ENCODE data around the gene PLK3. TPM values are rescaled to one million over a fixed set of nuclear protein-coding genes. Genes with fewer than 3 reads are reported as not detected.

PLK3 gene
- total and polyA plus RNA-seq, 10 of the 15 experiments (the other 5 are each of a cell fraction or from before 2014, with no cell fraction given), result 1.5 to 23.2 (median 12.1) TPM

DNA sequence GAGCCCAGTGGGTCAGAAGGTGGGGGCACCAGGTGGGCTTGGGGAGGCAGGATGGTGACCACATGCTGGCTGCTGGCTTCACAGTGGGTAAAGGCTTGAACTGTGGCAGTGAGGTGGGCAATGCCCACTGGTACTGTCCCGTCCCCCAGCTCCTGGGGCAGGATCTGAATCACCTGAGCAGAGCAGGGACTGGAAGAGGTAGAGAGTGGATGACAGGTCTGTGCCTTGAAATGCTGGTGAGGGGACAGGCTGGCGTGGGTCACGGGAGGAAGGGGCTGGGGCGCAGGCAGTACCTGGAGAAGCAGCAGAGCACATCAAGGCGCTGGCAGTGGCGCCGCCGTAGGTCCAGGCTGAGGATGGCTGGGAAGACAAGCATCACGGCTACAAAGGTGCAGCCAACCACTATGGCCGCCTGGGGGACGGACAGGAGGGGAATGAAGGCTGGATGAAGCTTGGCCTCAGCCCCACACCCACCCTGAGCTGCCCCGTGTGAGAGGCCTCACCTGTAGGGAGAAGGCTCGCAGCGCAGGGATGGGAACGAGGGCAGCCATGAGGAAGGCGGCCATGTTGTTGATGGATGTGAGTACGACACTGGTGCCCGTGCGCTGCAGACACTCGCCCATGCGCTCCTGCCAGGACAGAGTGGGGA, 27.9 kb downstream of the PLK3 start:
- no peak for FAIRE-seq
- Histone ChIP-seq H3K4me1 (ENCODE audit: control insufficient read depth, insufficient read depth, low read length) (no peaks in the 10 kb centered on the region), H3K27ac (ENCODE audit: control insufficient read depth, insufficient read depth) (no peak overlapping the region), H3K79me2 (ENCODE audit: control insufficient read depth, insufficient read depth, low read length) (no peaks in the 10 kb centered on the region), H4K20me1 (ENCODE audit: control insufficient read depth, insufficient read depth) (no peaks in the 10 kb centered on the region), H3K36me3 (ENCODE audit: control insufficient read depth in 2 of 2, insufficient read depth in 2 of 2, low read length in 1 of 2) (no peaks in the 10 kb centered on the region), H3K4me3 (no peak overlapping the region), H3K9ac (ENCODE audit: control insufficient read depth, insufficient read depth, low read length) (no peak overlapping the region), H2AFZ (ENCODE audit: control insufficient read depth, low read depth, low read length) (no peak overlapping the region), H3K9me3 (replicated peaks; ENCODE audit: control insufficient read depth, insufficient read depth, low read length) (no peaks in the 10 kb centered on the region), H3K4me2 (ENCODE audit: control insufficient read depth, insufficient read depth) (no peak overlapping the region), H3K27me3 (replicated peaks in 1 of 2; ENCODE audit: control insufficient read depth in 2 of 2, insufficient read depth in 2 of 2, low read length in 1 of 2) (no peaks in the 10 kb centered on the region; a peak in 1 of 4 replicates)
- no peak for DNase-seq (ENCODE audit: low read depth, low spot score)
- ChIA-PET RAD21 (ENCODE audit: unreplicated experiment) (no interaction called here), POLR2A (interaction anchor here (1.3 kb wide), 1 partner anchor 18 kb away, joined by 3 read pairs; no protein-coding TSS in a partner anchor), CTCF (interaction anchor here (2.3 to 2.9 kb wide), 2 partner anchors 8 to 183 kb away, joined by 6 to 14 read pairs; partner anchors contain the start of gene HECTD3), SMC1A (ENCODE audit: uncharacterized antibody, unreplicated experiment) (interaction anchor here (1.0 kb wide), 1 partner anchor 121 kb away, joined by 3 read pairs; no protein-coding TSS in a partner anchor)
- no TSS peak for BruUV-seq (replicated peaks)
- ATAC-seq, result no peak
- in situ Hi-C loops (cut with MboI) (no loop called here), intact Hi-C loops (cut with micrococcal nuclease; ENCODE audit: unreplicated experiment) (no loop called here)
- 73% methylated on average over 21 of the region's 21 CpGs for WGBS (ENCODE audit: insufficient coverage, insufficient replicate concordance, low lambda C conversion rate, missing lambda C conversion rate)
- no peak for TF ChIP-seq IRF4 (IDR thresholded peaks at IDR 0.05; ENCODE audit: low read depth, low read length)

DNA sequence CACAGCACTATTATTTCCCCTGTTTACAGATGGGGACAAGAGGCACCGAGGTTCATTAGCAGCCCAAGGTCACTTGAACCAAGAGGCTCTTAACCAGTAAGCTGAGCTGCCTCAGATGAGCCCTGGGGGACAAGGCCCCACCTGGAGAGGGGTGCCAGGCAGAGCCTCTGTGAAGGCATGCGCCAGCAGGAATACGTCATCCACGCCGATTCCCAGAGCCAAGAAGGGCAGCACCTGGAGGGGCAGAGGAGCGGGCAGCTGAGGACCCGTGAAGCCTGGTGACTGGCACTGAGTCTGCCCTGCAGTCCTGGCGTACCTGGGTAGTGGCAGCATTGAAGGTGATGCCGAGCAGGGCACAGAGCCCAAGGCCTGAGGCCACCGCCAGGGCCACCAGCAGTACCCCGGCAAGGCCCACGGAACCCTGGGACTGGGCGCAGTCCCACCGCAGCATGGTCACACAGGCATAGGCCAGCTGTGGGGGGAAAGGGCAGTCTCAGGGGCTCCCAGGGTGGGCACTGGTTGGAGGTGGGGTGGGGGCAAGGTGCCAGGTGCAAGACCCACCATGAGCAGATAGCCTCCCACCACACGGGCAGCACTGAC, 28.8 kb downstream of the PLK3 start:
- ATAC-seq, result no peak
- Histone ChIP-seq H3K79me2 (ENCODE audit: control insufficient read depth, insufficient read depth, low read length) (no peaks in the 10 kb centered on the region), H3K27ac (ENCODE audit: control insufficient read depth, insufficient read depth) (no peak overlapping the region), H3K9me3 (replicated peaks; ENCODE audit: control insufficient read depth, insufficient read depth, low read length) (no peaks in the 10 kb centered on the region), H3K36me3 (ENCODE audit: control insufficient read depth in 2 of 2, insufficient read depth in 2 of 2, low read length in 1 of 2) (no peaks in the 10 kb centered on the region), H3K4me1 (ENCODE audit: control insufficient read depth, insufficient read depth, low read length) (no peaks in the 10 kb centered on the region), H3K9ac (ENCODE audit: control insufficient read depth, insufficient read depth, low read length) (no peak overlapping the region), H3K4me2 (ENCODE audit: control insufficient read depth, insufficient read depth) (no peak overlapping the region), H3K4me3 (no peak overlapping the region), H4K20me1 (ENCODE audit: control insufficient read depth, insufficient read depth) (no peaks in the 10 kb centered on the region), H3K27me3 (replicated peaks in 1 of 2; ENCODE audit: control insufficient read depth in 2 of 2, insufficient read depth in 2 of 2, low read length in 1 of 2) (no peaks in the 10 kb centered on the region; a peak in 1 of 4 replicates), H2AFZ (ENCODE audit: control insufficient read depth, low read depth, low read length) (no peak overlapping the region)
- ChIA-PET POLR2A (interaction anchor here (1.3 kb wide), 1 partner anchor 19 kb away, joined by 3 read pairs; no protein-coding TSS in a partner anchor), CTCF (interaction anchor here (1.0 to 1.9 kb wide), 3 partner anchors 9 to 100 kb away, joined by 3 to 5 read pairs (median 5); no protein-coding TSS in a partner anchor), RAD21 (ENCODE audit: unreplicated experiment) (no interaction called here), SMC1A (ENCODE audit: uncharacterized antibody, unreplicated experiment) (interaction anchor here (1.7 kb wide), 1 partner anchor 29 kb away, joined by 6 read pairs; the partner anchor contains the start of gene PLK3)
- 82% methylated on average over 15 of the region's 15 CpGs for WGBS (ENCODE audit: insufficient coverage, insufficient replicate concordance, low lambda C conversion rate, missing lambda C conversion rate)
- DNase-seq (ENCODE audit: low read depth, low spot score), result no peak
- in situ Hi-C loops (cut with MboI), result no loop called here
- no peak for FAIRE-seq
- intact Hi-C loops (cut with micrococcal nuclease; ENCODE audit: unreplicated experiment), result no loop called here
- no TSS peak for BruUV-seq (replicated peaks)
- TF ChIP-seq KLF5 (IDR thresholded peaks at IDR 0.05; ENCODE audit: partially characterized antibody), result no peak
- no peak for TF ChIP-seq EGR1 (IDR thresholded peaks at IDR 0.05; ENCODE audit: borderline replicate concordance in 1 of 2, low read depth in 2 of 2, low read length in 2 of 2)
- TF ChIP-seq, protein P1, sequence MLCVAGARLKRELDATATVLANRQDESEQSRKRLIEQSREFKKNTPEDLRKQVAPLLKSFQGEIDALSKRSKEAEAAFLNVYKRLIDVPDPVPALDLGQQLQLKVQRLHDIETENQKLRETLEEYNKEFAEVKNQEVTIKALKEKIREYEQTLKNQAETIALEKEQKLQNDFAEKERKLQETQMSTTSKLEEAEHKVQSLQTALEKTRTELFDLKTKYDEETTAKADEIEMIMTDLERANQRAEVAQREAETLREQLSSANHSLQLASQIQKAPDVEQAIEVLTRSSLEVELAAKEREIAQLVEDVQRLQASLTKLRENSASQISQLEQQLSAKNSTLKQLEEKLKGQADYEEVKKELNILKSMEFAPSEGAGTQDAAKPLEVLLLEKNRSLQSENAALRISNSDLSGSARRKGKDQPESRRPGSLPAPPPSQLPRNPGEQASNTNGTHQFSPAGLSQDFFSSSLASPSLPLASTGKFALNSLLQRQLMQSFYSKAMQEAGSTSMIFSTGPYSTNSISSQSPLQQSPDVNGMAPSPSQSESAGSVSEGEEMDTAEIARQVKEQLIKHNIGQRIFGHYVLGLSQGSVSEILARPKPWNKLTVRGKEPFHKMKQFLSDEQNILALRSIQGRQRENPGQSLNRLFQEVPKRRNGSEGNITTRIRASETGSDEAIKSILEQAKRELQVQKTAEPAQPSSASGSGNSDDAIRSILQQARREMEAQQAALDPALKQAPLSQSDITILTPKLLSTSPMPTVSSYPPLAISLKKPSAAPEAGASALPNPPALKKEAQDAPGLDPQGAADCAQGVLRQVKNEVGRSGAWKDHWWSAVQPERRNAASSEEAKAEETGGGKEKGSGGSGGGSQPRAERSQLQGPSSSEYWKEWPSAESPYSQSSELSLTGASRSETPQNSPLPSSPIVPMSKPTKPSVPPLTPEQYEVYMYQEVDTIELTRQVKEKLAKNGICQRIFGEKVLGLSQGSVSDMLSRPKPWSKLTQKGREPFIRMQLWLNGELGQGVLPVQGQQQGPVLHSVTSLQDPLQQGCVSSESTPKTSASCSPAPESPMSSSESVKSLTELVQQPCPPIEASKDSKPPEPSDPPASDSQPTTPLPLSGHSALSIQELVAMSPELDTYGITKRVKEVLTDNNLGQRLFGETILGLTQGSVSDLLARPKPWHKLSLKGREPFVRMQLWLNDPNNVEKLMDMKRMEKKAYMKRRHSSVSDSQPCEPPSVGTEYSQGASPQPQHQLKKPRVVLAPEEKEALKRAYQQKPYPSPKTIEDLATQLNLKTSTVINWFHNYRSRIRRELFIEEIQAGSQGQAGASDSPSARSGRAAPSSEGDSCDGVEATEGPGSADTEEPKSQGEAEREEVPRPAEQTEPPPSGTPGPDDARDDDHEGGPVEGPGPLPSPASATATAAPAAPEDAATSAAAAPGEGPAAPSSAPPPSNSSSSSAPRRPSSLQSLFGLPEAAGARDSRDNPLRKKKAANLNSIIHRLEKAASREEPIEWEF (IDR thresholded peaks at IDR 0.05; ENCODE audit: insufficient replicate concordance, low read depth, low read length), result no peak
- no peak for TF ChIP-seq SUPT20H (IDR thresholded peaks at IDR 0.05; ENCODE audit: borderline replicate concordance, control insufficient read depth, low read depth, low read length)
- TF ChIP-seq, protein P2, sequence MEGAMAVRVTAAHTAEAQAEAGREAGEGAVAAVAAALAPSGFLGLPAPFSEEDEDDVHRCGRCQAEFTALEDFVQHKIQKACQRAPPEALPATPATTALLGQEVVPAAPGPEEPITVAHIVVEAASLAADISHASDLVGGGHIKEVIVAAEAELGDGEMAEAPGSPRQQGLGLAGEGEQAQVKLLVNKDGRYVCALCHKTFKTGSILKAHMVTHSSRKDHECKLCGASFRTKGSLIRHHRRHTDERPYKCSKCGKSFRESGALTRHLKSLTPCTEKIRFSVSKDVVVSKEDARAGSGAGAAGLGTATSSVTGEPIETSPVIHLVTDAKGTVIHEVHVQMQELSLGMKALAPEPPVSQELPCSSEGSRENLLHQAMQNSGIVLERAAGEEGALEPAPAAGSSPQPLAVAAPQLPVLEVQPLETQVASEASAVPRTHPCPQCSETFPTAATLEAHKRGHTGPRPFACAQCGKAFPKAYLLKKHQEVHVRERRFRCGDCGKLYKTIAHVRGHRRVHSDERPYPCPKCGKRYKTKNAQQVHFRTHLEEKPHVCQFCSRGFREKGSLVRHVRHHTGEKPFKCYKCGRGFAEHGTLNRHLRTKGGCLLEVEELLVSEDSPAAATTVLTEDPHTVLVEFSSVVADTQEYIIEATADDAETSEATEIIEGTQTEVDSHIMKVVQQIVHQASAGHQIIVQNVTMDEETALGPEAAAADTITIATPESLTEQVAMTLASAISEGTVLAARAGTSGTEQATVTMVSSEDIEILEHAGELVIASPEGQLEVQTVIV (IDR thresholded peaks at IDR 0.05; ENCODE audit: borderline replicate concordance, partially characterized antibody), result no peak

Data from GM12878 (cell line).